HG02840 (cell line): ENCODE measurements around the gene FAM78A.

ENCODE experiments used
- ATAC-seq: cut with Tn5 transposase; IDR thresholded peaks from one replicate; pipeline ENCODE4 v1.9.1; 2021; ENCODE audit warnings: mild to moderate bottlenecking, moderate library complexity, moderate number of reproducible peaks; ENCODE audit not compliant: unreplicated experiment, low FRiP score

FAM78A gene

GRCh38 chr9:131276094-131276888 lies at the start of gene FAM78A:
FAM78A (minus strand) TSS chr9:131276510; CDS start chr9:131276179, 331 bp downstream.
- ATAC-seq, result no peak

DNA sequence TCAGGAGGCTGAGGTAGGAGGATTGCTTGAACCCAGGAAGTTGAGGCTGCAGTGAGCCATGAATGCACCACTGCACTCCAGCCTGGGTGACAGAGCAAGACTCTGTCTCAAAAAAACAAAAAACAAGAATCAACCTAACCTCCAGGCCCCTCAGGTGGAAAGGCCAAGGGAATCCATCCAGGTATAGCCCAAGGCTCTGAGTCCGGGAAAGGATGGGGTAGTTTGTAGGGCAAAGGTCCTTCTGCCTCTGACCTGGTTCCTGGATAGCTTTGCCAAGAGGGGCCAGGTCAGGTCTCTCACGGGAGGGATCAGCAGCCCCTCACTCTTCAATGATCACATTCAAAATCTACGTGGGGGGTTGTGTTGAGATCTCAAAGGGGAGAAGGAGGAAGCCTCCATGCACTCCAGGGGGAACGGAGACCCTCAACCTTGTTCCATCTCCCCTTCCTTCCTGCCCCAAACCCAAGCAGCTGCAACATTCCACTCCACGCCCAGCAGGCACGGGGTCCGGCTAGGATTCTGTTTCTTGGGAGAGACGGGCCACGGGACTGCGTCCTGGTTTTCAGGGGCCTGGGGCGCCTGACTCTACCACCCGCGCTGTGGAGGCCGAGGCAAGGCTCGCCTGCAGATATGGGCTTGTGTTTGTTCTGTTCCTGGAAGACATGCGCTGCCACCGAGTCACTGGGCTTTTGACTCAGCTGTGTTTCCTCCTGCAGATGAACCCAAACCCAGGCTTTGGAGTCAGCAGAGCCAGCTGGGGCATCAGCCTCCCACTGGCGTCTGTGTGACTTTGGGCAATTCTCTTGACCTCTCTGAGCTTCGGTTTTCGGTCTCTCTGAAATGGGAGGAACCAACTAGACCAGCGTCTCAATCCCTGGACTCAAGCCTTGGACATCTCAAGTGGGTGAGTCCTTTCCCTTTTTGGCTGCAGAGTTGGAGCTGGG lies 48.7 kb upstream of the FAM78A start:
- no peak for ATAC-seq

GRCh38 chr9:131323629-131324028 lies 47.3 kb upstream of the FAM78A start:
- no peak for ATAC-seq

- no peak for ATAC-seq
Measured at GRCh38 chr9:131320031-131320685, 43.8 kb upstream of the FAM78A start.

GRCh38 chr9:131319486-131319885 lies 43.2 kb upstream of the FAM78A start:
- no peak for ATAC-seq

GRCh38 chr9:131318231-131319085 lies 42.1 kb upstream of the FAM78A start:
- ATAC-seq, result no peak

GRCh38 chr9:131312822-131313770 lies 36.8 kb upstream of the FAM78A start:
- no peak for ATAC-seq

GRCh38 chr9:131312246-131312645 lies 35.9 kb upstream of the FAM78A start:
- ATAC-seq, result no peak

- no peak for ATAC-seq
Measured at GRCh38 chr9:131310833-131311554, 34.7 kb upstream of the FAM78A start.

GRCh38 chr9:131309530-131310276 lies 33.4 kb upstream of the FAM78A start:
- ATAC-seq, result no peak

- no peak for ATAC-seq
Measured at GRCh38 chr9:131308906-131309529, 32.7 kb upstream of the FAM78A start.

DNA sequence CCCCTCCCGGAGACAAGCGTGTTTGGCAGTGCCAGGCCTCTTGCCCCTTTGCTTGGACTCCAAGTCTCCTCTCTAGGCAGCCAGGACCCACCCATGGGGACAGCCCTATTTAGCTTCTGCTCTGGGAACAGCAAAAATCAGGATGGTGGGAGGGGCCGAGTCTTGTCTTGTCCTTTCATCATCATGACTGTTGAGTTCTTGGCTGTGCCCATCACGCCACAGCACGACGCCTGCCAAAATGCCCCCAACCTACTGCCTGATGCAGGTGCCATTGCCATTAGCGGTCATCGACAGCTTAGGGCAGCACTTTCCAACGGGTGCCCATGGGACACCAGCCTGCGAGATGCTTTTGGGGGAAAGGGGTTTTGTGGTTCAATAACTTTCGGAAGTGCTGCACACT lies 32.1 kb upstream of the FAM78A start:
- ATAC-seq, result no peak

GRCh38 chr9:131307974-131308373 lies 31.7 kb upstream of the FAM78A start:
- no peak for ATAC-seq

- ATAC-seq, result no peak
Measured at GRCh38 chr9:131306397-131307004, 30.2 kb upstream of the FAM78A start.

GRCh38 chr9:131304676-131305355 lies 28.5 kb upstream of the FAM78A start:
- ATAC-seq, result no peak
